Astrocyte of the cerebellum (primary cell): Measurements from ENCODE around the gene TIFAB.

Source experiments
- DNase-seq: peaks from one replicate; pipeline ENCODE4 v3.0.0-alpha.2; 2011; ENCODE audit warnings: low read depth
- H3K4me3 ChIP-seq: 2 replicates; pipeline ENCODE4 v1.5.1; 2011; ENCODE audit warnings: mild to moderate bottlenecking, low read depth, low read length, moderate library complexity
- CTCF ChIP-seq: IDR thresholded peaks from 2 replicates; pipeline ENCODE4 v1.5.1; 2012; ENCODE audit warnings: low read length, low read depth, moderate library complexity, mild to moderate bottlenecking; ENCODE audit errors: missing control alignments
- in situ Hi-C: cut with HindIII; loops from 2 replicates; pipeline ENCODE4 v1.10.0; 2017; ENCODE audit warnings: low sequenced_read_pairs

Gene TIFAB

GRCh38 chr5:135440916-135441315 lies 11.2 kb downstream of the TIFAB start:
- no peak overlapping the region for H3K4me3 ChIP-seq
- no peak for DNase-seq
- in situ Hi-C loops: no loop called here
- no peak for TF ChIP-seq CTCF

DNA sequence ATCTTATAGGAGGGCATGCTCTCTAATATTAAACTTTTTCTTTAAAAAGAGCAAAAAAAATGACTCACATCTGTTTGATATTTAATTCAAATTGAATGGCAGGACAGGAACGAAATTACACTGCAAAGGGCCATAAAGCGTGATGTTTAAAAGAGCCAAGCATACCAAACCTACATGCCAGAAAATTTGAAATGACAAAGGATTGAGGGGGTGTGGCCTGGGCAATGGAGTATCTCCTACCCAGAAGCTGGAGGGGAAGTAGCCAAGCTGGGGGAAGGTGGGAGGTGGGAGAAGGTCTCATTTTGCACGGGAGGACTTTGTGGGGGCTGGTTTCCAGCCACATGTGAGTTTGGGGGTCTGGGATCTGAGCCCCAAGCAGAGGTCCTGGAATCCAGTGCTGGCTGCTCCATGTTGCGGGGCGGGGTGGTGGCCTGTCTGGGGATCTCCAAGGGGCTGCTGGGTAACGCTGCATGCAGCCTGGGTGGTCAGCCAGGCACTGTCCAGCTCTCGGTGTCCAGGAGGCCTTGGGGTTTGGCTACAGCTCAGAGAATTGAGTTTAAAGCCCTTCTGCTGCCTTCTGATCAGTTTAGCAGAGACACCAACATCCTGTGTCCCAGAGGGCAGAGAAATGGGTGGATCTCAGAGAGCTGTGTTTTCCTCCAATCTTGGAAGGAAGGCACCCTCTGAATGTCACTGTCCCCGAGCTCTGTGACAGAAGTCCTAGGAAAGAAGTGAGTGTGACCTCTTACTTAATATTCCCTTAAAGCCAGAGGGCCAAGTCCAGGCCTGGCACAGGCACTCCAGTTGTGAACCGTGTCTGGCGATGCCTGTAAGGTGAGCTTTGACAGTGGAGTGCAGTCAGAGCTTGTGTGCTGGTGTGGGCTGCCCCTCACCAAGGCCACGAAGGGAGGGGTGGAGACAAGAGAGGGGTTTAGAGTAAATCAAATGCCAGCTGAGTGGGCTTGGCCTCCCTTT lies 12.6 kb downstream of the TIFAB start:
- H3K4me3 ChIP-seq: no peak overlapping the region
- DNase-seq: no peak
- in situ Hi-C loops: no loop called here
- TF ChIP-seq CTCF: no peak

GRCh38 chr5:135438636-135439221 lies 13.4 kb downstream of the TIFAB start:
- DNase-seq: no peak
- H3K4me3 ChIP-seq: no peak overlapping the region
- in situ Hi-C loops: no loop called here
- no peak for TF ChIP-seq CTCF

DNA sequence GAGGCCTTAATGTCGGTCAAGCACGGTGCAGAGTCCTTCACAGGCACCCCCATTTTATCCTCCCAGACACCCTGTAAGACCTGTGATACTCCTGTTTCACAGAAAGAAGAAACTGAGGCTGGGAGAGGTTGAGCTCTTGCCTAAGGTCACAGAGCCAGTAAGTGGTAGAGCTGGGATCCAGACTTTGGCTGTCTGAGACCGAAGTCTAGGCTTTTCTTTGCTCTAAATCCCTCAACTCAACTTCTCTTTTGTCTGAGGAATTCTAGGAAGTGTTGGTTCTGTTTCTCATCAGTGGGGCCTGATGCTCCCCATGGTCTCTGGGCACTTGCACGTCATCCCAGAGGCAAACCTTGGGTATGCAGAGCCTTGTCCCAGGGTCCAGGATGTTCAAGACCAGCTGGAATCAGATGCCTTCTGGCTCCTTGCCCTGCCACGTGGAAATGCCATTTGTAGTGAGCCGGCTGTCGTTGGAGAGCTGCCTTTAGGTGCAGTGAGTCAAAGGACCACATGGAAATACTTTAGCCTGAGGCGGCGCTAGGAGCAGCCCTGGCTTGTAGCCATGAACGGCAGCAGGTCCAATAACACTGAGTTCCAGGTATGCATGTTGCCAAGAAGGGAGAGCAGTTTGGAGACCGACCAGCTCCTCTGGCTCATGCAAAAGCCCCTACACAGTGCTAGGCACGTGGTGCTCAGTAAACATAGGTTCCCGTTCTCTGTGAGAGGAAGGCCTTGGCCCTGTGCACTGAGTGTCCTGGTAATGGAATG lies 14.2 kb downstream of the TIFAB start:
- in situ Hi-C loops: no loop called here
- peak; percentile 83 for DNase-seq
- TF ChIP-seq CTCF: peak; percentile 25
- no peak overlapping the region for H3K4me3 ChIP-seq

DNA sequence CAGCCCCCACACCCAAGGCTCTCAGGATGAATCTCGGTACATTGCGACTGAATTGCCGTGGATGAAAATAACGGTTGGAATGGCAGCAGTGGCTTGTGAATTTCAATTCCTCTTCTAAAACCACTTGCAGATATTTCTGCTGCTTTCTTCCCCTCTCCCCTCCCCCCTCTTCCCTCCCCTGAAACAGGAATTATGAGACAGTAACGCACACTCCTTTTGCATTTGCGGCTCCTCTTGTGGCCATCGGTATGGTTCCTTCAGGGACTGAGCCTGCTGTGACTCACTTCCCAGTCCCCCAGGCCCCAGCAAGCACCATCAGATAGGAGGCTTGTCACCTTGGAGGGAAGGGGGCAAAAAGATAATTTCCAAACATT lies 14.7 kb downstream of the TIFAB start:
- H3K4me3 ChIP-seq: no peak overlapping the region
- in situ Hi-C loops: no loop called here
- no peak for DNase-seq
- TF ChIP-seq CTCF: no peak

DNA sequence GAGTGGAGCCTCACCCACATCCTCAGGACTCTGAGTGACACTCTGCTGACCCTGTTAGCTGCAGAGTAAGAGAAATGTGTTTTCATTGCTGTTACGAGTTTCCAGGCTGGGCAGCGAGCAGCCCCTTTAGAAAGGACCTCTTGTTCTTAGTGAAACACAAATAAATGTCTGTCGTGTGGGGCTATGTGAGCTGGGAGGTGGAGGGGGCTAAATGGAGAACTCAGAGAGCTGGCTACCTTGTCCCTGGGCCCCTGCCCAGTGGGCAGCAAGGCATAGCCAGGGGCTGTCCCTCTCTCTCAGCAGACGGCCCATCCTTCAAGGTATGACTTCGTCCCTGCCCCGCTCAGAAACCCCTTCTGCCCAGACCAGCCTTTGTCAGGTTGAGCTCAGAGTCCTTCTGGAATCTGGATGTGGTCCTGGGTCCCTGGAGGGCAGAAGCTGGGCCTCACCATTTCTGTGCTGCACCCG lies 15.2 kb downstream of the TIFAB start:
- in situ Hi-C loops: no loop called here
- no peak overlapping the region for H3K4me3 ChIP-seq
- no peak for DNase-seq
- no peak for TF ChIP-seq CTCF
